Measurements from ENCODE around the gene TGFB1I1. TPM values are rescaled to one million over a fixed set of nuclear protein-coding genes. Genes with fewer than 3 reads are reported as not detected.

TGFB1I1 gene
- total and polyA plus RNA-seq, 2 of the 13 experiments (the other 11 are each of a cell fraction or from before 2014, with no cell fraction given) = 0.80 to 2.9 TPM

DNA sequence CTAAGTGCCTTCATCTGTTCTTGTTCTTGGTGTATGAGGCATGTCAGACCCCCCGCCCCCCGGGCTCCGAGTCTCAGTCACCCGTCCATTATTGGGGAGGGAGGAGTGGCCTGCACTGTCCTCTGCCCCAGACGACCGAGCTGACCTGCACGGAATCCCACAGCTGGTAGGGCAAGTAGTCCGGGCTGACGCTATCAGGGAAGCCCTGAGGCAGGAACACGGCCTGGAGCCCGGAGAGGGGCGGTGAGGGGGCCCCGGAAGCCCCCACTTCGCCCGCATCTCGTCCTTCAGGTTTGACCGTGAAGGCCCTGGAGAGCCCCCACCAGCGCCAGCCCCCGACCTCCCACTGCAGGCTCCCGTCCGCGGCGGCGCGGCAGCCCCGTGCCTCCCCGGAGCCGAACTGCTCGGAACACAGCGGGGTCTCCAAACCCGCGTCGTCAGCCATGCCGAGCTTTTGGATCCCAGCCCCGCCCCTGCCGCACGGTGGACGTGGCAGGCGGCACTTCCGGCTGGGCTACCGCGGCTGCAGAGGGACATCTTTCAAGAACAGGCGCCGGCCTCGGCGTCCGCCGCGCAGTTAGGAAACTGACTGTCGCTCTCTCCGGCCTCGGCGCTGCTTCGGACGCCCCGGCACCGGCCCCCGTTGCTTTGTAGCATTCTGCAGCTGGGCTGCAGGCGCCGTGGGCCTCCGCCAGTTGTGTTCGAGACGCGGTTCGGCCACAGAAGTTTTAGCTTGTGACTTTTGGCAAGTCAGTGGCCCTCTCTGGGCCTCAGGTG, 36.2 kb downstream of the TGFB1I1 start, which contains the start of gene RUSF1 (continued):
- peak; percentile 100 for TF ChIP-seq ZSCAN31 (CRISPR knock-in tag; IDR thresholded peaks at IDR 0.05; ENCODE audit: low read depth)
- TF ChIP-seq, protein P1, sequence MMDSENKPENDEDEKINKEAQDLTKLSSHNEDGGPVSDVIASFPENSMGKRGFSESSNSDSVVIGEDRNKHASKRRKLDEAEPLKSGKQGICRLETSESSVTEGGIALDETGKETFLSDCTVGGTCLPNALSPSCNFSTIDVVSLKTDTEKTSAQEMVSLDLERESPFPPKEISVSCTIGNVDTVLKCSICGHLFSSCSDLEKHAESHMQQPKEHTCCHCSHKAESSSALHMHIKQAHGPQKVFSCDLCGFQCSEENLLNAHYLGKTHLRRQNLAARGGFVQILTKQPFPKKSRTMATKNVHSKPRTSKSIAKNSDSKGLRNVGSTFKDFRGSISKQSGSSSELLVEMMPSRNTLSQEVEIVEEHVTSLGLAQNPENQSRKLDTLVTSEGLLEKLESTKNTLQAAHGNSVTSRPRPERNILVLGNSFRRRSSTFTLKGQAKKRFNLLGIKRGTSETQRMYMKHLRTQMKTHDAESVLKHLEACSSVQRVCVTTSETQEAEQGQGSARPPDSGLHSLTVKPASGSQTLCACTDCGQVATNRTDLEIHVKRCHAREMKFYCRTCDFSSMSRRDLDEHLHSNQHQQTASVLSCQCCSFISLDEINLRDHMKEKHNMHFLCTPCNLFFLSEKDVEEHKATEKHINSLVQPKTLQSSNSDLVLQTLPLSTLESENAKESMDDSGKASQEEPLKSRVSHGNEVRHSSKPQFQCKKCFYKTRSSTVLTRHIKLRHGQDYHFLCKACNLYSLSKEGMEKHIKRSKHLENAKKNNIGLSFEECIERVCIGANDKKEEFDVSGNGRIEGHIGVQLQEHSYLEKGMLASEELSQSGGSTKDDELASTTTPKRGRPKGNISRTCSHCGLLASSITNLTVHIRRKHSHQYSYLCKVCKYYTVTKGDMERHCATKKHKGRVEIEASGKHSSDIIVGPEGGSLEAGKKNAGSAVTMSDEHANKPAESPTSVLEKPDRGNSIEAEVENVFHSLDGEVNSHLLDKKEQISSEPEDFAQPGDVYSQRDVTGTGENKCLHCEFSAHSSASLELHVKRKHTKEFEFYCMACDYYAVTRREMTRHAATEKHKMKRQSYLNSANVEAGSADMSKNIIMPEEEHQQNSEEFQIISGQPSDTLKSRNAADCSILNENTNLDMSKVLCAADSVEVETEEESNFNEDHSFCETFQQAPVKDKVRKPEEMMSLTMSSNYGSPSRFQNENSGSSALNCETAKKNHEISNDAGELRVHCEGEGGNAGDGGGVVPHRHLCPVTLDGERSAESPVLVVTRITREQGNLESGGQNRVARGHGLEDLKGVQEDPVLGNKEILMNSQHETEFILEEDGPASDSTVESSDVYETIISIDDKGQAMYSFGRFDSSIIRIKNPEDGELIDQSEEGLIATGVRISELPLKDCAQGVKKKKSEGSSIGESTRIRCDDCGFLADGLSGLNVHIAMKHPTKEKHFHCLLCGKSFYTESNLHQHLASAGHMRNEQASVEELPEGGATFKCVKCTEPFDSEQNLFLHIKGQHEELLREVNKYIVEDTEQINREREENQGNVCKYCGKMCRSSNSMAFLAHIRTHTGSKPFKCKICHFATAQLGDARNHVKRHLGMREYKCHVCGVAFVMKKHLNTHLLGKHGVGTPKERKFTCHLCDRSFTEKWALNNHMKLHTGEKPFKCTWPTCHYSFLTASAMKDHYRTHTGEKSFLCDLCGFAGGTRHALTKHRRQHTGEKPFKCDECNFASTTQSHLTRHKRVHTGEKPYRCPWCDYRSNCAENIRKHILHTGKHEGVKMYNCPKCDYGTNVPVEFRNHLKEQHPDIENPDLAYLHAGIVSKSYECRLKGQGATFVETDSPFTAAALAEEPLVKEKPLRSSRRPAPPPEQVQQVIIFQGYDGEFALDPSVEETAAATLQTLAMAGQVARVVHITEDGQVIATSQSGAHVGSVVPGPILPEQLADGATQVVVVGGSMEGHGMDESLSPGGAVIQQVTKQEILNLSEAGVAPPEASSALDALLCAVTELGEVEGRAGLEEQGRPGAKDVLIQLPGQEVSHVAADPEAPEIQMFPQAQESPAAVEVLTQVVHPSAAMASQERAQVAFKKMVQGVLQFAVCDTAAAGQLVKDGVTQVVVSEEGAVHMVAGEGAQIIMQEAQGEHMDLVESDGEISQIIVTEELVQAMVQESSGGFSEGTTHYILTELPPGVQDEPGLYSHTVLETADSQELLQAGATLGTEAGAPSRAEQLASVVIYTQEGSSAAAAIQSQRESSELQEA (CRISPR knock-in tag; IDR thresholded peaks at IDR 0.05; ENCODE audit: not compliant biosample characterization) = peak; percentile 95
- no peak for TF ChIP-seq KDM6A (CRISPR knock-in tag; IDR thresholded peaks at IDR 0.05; ENCODE audit: low read depth)
- TF ChIP-seq ZSCAN21 (CRISPR knock-in tag; IDR thresholded peaks at IDR 0.05; ENCODE audit: borderline replicate concordance) = peak; percentile 43
- peak; percentile 94 for TF ChIP-seq DR1 (CRISPR knock-in tag; IDR thresholded peaks at IDR 0.05)
- TF ChIP-seq ZNF136 (CRISPR knock-in tag; IDR thresholded peaks at IDR 0.05; ENCODE audit: low read depth) = no peak
- TF ChIP-seq ZNF652 (CRISPR knock-in tag; IDR thresholded peaks at IDR 0.05; ENCODE audit: borderline replicate concordance, low read depth) = no peak; the same call in 1 of the 2 replicates
- no peak; the same call in 1 of the 2 replicates for TF ChIP-seq NFATC3 (CRISPR knock-in tag; IDR thresholded peaks at IDR 0.05)
- TF ChIP-seq GZF1 (CRISPR knock-in tag; IDR thresholded peaks at IDR 0.05) = peak; percentile 78
- TF ChIP-seq ZNF24 (IDR thresholded peaks at IDR 0.05) = no peak
- TF ChIP-seq, protein P2, sequence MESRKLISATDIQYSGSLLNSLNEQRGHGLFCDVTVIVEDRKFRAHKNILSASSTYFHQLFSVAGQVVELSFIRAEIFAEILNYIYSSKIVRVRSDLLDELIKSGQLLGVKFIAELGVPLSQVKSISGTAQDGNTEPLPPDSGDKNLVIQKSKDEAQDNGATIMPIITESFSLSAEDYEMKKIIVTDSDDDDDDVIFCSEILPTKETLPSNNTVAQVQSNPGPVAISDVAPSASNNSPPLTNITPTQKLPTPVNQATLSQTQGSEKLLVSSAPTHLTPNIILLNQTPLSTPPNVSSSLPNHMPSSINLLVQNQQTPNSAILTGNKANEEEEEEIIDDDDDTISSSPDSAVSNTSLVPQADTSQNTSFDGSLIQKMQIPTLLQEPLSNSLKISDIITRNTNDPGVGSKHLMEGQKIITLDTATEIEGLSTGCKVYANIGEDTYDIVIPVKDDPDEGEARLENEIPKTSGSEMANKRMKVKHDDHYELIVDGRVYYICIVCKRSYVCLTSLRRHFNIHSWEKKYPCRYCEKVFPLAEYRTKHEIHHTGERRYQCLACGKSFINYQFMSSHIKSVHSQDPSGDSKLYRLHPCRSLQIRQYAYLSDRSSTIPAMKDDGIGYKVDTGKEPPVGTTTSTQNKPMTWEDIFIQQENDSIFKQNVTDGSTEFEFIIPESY (CRISPR knock-in tag; IDR thresholded peaks at IDR 0.05) = no peak
- TF ChIP-seq CHCHD3 (CRISPR knock-in tag; IDR thresholded peaks at IDR 0.05) = peak; percentile 88; the same call in 1 of the 2 replicates
- TF ChIP-seq ZNF350 (CRISPR knock-in tag; IDR thresholded peaks at IDR 0.05; ENCODE audit: borderline replicate concordance, low read depth) = peak; percentile 96
- TF ChIP-seq ZNF121 (CRISPR knock-in tag; IDR thresholded peaks at IDR 0.05) = no peak; the same call in none of the 2 replicates
- peak; percentile 52; the same call in 1 of the 2 replicates for TF ChIP-seq HNRNPL (IDR thresholded peaks at IDR 0.05; ENCODE audit: low read depth, low read length)
- TF ChIP-seq FLYWCH1 (CRISPR knock-in tag; IDR thresholded peaks at IDR 0.05) = peak; percentile 76; the same call in 1 of the 2 replicates
- TF ChIP-seq SAP130 (CRISPR knock-in tag; IDR thresholded peaks at IDR 0.05; ENCODE audit: low read depth) = peak; percentile 96
- peak; percentile 98; the same call in 1 of the 2 replicates for TF ChIP-seq ZNF567 (CRISPR knock-in tag; IDR thresholded peaks at IDR 0.05; ENCODE audit: borderline replicate concordance)
- TF ChIP-seq RCOR2 (CRISPR knock-in tag; IDR thresholded peaks at IDR 0.05) = peak; percentile 62; the same call in 1 of the 2 replicates
